Naive thymus-derived CD4-positive, alpha-beta T cell (primary cell): ENCODE results near the gene UVRAG. TPM values are rescaled to one million over a fixed set of nuclear protein-coding genes. Genes with fewer than 3 reads are reported as not detected.

Source experiments
- ATAC-seq: fragments of 150-1000 bp; cut with Tn5 transposase; 2 replicates; pipeline ENCODE4 v1.10.0; 2021; ENCODE audit warnings: mild to moderate bottlenecking, moderate library complexity
- CTCF ChIA-PET: fragments of 350-600 bp; sonication (Branson Sonifier 250); formaldehyde crosslinking; loops from one replicate; lab custom pipeline; 2021; ENCODE audit warnings: antibody characterized with exemption; lab: Charles Lee
- POLR2A ChIA-PET: fragments of 350-600 bp; sonication (Branson Sonifier 250); formaldehyde crosslinking; loops from one replicate; lab custom pipeline; 2021; ENCODE audit warnings: antibody characterized with exemption, inconsistent platforms; lab: Charles Lee
- DNase-seq, 9 donors: peaks; one replicate each; pipeline versions ENCODE4 v3.0.0 to v3.0.0-alpha.2; 2020 to 2022; ENCODE audit warnings: mixed read lengths in 1 of 9
- H3K27ac ChIP-seq: one replicate; pipeline ENCODE4 v1.7.0; 2013; ENCODE audit warnings: mild to moderate bottlenecking, low read depth, low read length, moderate library complexity
- H3K27me3 ChIP-seq, 2 donors: one replicate each; pipeline ENCODE4 v1.7.0; 2013; ENCODE audit warnings: low read length in 2 of 2, mild to moderate bottlenecking in 2 of 2, moderate library complexity in 2 of 2; ENCODE audit not compliant: control insufficient read depth in 2 of 2, insufficient read depth in 2 of 2
- H3K36me3 ChIP-seq, 3 experiments: 1 replicate in 2 of 3; 2 replicates in 1 of 3; pipeline ENCODE4 v1.7.0; 2013; ENCODE audit warnings: low read length in 3 of 3, mild to moderate bottlenecking in 3 of 3, moderate library complexity in 1 of 3; ENCODE audit not compliant: insufficient read depth in 3 of 3, control insufficient read depth in 2 of 3
- H3K4me1 ChIP-seq, 2 donors: one replicate each; pipeline ENCODE4 v1.7.0; 2013; ENCODE audit warnings: low read length in 2 of 2, mild to moderate bottlenecking in 2 of 2, moderate library complexity in 1 of 2; ENCODE audit not compliant: control insufficient read depth in 2 of 2, insufficient read depth in 2 of 2
- H3K4me3 ChIP-seq: 2 replicates; pipeline ENCODE4 v1.7.0; 2013; ENCODE audit warnings: mild to moderate bottlenecking, low read length
- H3K9me3 ChIP-seq, 3 experiments: 1 replicate in 2 of 3; 2 replicates in 1 of 3; pipeline ENCODE4 v1.7.0; 2013; ENCODE audit warnings: low read length in 3 of 3; ENCODE audit not compliant: control insufficient read depth in 2 of 3
- H3K27ac Mint-ChIP-seq, 9 donors: one replicate each; pipeline ENCODE4 v1.8.0; 2020 to 2022; ENCODE audit warnings: mixed read lengths in 9 of 9, mild to moderate bottlenecking in 8 of 9, moderate library complexity in 5 of 9, inconsistent platforms in 2 of 9
- H3K27me3 Mint-ChIP-seq, 5 donors: one replicate each; pipeline ENCODE4 v1.8.0; 2021 to 2022; ENCODE audit warnings: mixed read lengths in 5 of 5, mild to moderate bottlenecking in 1 of 5
- H3K36me3 Mint-ChIP-seq, 5 donors: one replicate each; pipeline ENCODE4 v1.8.0; 2020 to 2022; ENCODE audit warnings: mixed read lengths in 5 of 5, mild to moderate bottlenecking in 3 of 5, inconsistent platforms in 1 of 5
- H3K4me1 Mint-ChIP-seq, 7 donors: one replicate each; pipeline ENCODE4 v1.8.0; 2020 to 2022; ENCODE audit warnings: mixed read lengths in 7 of 7, mild to moderate bottlenecking in 3 of 7, inconsistent platforms in 1 of 7
- H3K4me3 Mint-ChIP-seq, 10 donors: one replicate each; pipeline ENCODE4 v1.8.0; 2020 to 2022; ENCODE audit warnings: mild to moderate bottlenecking in 10 of 10, mixed read lengths in 10 of 10, moderate library complexity in 6 of 10, inconsistent platforms in 2 of 10
- H3K9me3 Mint-ChIP-seq, 11 donors: one replicate each; pipeline ENCODE4 v1.8.0; 2020 to 2022; ENCODE audit warnings: mixed read lengths in 11 of 11, mild to moderate bottlenecking in 4 of 11, inconsistent platforms in 1 of 11, moderate library complexity in 1 of 11
- intact Hi-C, 2 donors: fragments of 100-400 bp; cut with micrococcal nuclease; formaldehyde crosslinking; loops; one replicate each; pipeline ENCODE4 v1.15.1; 2023
- polyA plus RNA-seq, 2 donors: library from polyadenylated mRNA; unstranded; fragments of 300-500 nt; fragmentation: Illumina TruSeq; gene quantifications; one replicate each; pipeline ENCODE4 v1.2.3, GENCODE V29; 2021
- total RNA-seq, 6 experiments: library from RNA in 5 of 6; stranded (reverse) in 5 of 6; gene quantifications; 1 replicate in 5 of 6; 2 replicates in 1 of 6; pipeline ENCODE4 v1.2.3 and lab custom pipeline; 2021 to 2026

Gene UVRAG
- total and polyA plus RNA-seq, 7 experiments from 2014 or later: 12.3 to 46.1 (median 24.6) TPM

DNA sequence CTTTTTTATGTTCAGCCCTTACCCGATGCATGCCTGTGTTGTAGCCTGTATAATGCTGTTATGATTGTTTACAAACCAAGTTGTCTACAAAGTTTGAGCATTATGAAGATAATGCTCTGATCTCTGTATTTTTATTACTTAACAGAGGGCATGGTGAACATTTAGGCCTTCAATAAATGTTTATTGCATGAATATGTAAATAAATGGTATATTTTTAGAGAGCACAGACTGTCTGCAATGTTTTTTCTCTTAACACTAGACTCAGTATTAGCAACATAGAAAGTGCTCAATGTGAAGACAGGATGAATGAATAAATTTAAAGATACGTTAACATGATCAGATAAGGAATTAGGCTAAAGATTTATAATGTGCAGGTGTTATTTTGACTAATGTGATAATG, 130.9 kb downstream of the UVRAG start:
- intact Hi-C loops: no loop called here
- H3K27me3 Mint-ChIP-seq: no peaks in the 10 kb centered on the region
- no peaks in the 10 kb centered on the region for H3K4me1 ChIP-seq
- no peaks in the 10 kb centered on the region for H3K9me3 Mint-ChIP-seq
- peaks cover 0 to 41% (median 29%) of the 10 kb centered on the region in 7 donors for H3K4me1 Mint-ChIP-seq
- peaks cover 0 to under 1% (median 0%) of the 10 kb centered on the region in 5 donors for H3K36me3 Mint-ChIP-seq
- H3K4me3 ChIP-seq: no peak overlapping the region
- ATAC-seq (no peak), DNase-seq (no peak)
- no peak overlapping the region for H3K4me3 Mint-ChIP-seq
- ChIA-PET CTCF (no interaction called here), POLR2A (no interaction called here)
- no peaks in the 10 kb centered on the region for H3K9me3 ChIP-seq
- no peak overlapping the region for H3K27ac ChIP-seq
- H3K27ac Mint-ChIP-seq: peak overlapping the region in 2 of 9 donors; percentile 24 to 60
- no peaks in the 10 kb centered on the region for H3K36me3 ChIP-seq
- no peaks in the 10 kb centered on the region for H3K27me3 ChIP-seq

DNA sequence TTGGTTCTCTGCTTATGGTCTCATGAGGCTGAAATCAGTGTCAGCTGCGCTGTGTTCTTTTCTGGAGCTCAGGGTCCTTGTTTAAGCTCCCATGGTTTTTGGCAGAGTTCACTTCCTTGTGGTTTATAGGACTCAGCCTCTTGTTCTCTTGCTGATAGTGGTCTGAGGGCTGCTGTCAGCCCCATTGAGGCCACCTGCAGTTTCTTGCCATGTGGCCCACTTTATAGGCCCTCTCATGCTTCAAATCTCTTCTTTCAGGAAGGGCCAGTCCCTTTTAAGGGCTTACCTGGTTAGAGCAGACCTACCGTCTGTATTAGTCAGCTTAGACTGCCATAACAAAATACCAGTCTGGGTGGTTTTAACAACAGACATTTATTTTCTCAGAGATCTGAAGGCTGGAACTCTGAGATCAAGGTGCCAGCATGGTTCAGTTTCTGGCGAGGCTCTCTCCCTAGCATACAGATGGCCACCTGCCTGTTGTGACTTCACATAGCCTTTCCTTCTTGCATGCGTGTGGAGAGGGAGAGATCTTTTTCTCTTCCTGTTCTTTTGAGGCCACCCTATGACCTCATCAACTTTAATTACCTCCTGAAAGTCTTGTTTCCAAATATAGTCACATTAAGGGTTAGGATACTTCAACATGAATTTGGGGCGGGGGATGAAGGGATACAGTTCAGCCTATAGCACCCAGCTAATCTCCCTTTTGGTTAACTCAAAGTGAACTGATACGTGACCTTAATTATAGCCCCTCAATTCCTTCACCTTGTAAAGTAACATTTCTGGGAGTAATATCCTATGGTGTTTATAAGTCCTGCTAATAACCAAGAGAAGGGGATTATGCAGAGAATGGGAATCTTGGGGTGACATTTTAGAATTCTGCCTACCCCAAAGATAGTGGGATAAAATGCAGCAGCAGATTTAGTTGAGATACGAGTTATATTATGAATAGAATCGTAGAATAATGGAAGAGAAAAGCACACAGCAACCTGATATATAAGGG, 131.8 kb downstream of the UVRAG start:
- H3K4me1 ChIP-seq: no peaks in the 10 kb centered on the region
- Mint-ChIP-seq H3K9me3 (no peaks in the 10 kb centered on the region), H3K4me3 (no peak overlapping the region), H3K36me3 (peaks cover 0 to 3% (median 0%) of the 10 kb centered on the region in 5 donors), H3K27me3 (no peaks in the 10 kb centered on the region), H3K4me1 (peaks cover 0 to 41% (median 29%) of the 10 kb centered on the region in 7 donors), H3K27ac (no peak overlapping the region)
- H3K9me3 ChIP-seq: no peaks in the 10 kb centered on the region
- H3K4me3 ChIP-seq: no peak overlapping the region
- H3K36me3 ChIP-seq: no peaks in the 10 kb centered on the region
- CTCF ChIA-PET: no interaction called here
- POLR2A ChIA-PET: no interaction called here
- intact Hi-C loops: no loop called here
- H3K27ac ChIP-seq: no peak overlapping the region
- no peak for DNase-seq
- ATAC-seq: no peak
- H3K27me3 ChIP-seq: no peaks in the 10 kb centered on the region

DNA sequence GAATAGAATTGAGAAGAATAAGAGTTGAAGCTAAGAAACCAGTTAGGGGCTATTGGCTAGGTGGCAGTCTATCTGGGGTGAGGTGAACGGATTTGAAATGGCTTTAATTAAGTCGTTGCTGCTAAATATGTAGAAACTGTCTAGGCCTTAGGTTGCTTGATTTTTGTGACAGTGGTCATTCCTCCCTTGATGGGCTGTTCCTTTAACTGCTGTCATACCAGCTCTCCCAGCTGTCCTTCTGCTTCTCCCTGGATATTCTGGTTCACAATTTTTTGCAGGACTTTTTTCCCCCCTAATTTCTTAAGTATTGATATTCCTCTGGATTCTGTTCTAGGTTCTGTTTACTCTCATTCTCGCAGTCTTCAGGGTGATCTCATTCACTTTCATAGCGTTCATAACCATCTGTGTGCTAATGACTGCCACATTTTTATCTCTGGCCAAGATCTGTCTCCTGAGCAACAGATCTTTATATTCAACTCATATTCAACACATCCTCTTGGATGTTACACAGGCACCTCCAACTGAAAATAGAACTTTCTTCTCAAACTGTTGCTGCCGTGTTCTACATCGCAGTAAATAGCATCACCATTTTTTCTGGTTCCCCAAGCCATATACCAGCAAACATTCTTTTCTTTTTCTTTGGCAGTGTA, 134.1 kb downstream of the UVRAG start:
- POLR2A ChIA-PET: no interaction called here
- no peak for DNase-seq
- peaks cover 0 to 10% (median 3%) of the 10 kb centered on the region in 5 donors for H3K36me3 Mint-ChIP-seq
- CTCF ChIA-PET: no interaction called here
- ATAC-seq: no peak
- Histone ChIP-seq H3K4me1 (no peaks in the 10 kb centered on the region), H3K27me3 (no peaks in the 10 kb centered on the region), H3K27ac (no peak overlapping the region), H3K36me3 (no peaks in the 10 kb centered on the region), H3K4me3 (no peak overlapping the region), H3K9me3 (no peaks in the 10 kb centered on the region)
- no peaks in the 10 kb centered on the region for H3K27me3 Mint-ChIP-seq
- H3K4me1 Mint-ChIP-seq: peaks cover 0 to 42% (median 27%) of the 10 kb centered on the region in 7 donors
- intact Hi-C loops: no loop called here
- H3K27ac Mint-ChIP-seq: no peak overlapping the region
- no peaks in the 10 kb centered on the region for H3K9me3 Mint-ChIP-seq
- H3K4me3 Mint-ChIP-seq: no peak overlapping the region

DNA sequence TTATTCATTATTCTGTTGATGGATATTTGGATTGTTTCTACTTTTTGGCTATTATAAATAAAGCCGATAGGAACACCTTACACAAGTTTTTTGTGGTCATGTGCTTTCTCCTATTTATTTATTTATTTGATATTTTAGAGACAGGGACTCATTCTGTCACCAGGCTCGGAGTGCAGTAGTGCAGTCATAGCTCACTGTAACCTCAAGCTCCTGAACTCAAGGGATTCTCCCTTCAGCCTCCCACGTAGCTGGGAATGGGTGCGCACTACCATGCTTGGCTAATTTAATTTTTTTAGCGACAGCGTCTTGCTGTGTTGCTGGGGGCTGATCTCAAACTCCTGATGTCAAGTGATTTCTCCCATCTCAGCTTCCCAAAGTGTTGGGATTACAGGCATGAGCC, 135.1 kb downstream of the UVRAG start:
- Histone ChIP-seq H3K27me3 (no peaks in the 10 kb centered on the region), H3K4me3 (no peak overlapping the region), H3K4me1 (no peaks in the 10 kb centered on the region), H3K9me3 (no peaks in the 10 kb centered on the region), H3K36me3 (no peaks in the 10 kb centered on the region), H3K27ac (no peak overlapping the region)
- H3K4me1 Mint-ChIP-seq: peaks cover 0 to 32% (median 21%) of the 10 kb centered on the region in 7 donors
- H3K27me3 Mint-ChIP-seq: no peaks in the 10 kb centered on the region
- peaks cover 0 to 17% (median 3%) of the 10 kb centered on the region in 5 donors for H3K36me3 Mint-ChIP-seq
- intact Hi-C loops: no loop called here
- H3K27ac Mint-ChIP-seq: no peak overlapping the region
- DNase-seq (no peak), ATAC-seq (no peak)
- POLR2A ChIA-PET: no interaction called here
- CTCF ChIA-PET: interaction anchor here (0.7 kb wide), 1 partner anchor 20 kb away, joined by 3 read pairs; no protein-coding TSS in a partner anchor
- no peaks in the 10 kb centered on the region for H3K9me3 Mint-ChIP-seq
- H3K4me3 Mint-ChIP-seq: no peak overlapping the region

DNA sequence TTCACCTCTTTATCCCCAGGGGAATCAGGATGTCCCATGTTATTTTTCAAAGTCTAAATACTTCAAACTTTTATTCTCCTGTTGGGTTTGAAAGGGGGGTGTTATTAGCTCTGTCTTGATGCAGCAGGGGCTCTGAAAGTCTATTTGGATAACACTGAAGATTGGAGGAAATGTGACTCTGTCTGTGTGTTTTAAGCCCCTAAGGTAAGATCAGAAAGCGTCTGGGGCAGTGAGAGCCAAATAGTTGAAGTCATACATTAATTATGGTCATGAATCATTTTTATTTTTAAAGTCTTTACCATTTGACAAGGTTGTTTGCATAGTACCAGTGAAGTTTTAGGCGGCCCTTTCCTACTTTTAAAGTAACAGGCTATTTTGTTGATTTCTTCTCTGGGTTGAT, 139.0 kb downstream of the UVRAG start:
- no peak overlapping the region for H3K4me3 Mint-ChIP-seq
- ChIA-PET POLR2A (no interaction called here), CTCF (no interaction called here)
- H3K27ac Mint-ChIP-seq: no peak overlapping the region
- no peaks in the 10 kb centered on the region for H3K9me3 Mint-ChIP-seq
- intact Hi-C loops: no loop called here
- ATAC-seq: no peak
- H3K36me3 Mint-ChIP-seq: peaks cover 0 to 17% (median 5%) of the 10 kb centered on the region in 5 donors
- DNase-seq: no peak
- no peak overlapping the region for H3K4me3 ChIP-seq
- H3K4me1 ChIP-seq: no peaks in the 10 kb centered on the region
- no peaks in the 10 kb centered on the region for H3K27me3 Mint-ChIP-seq
- no peak overlapping the region for H3K27ac ChIP-seq
- H3K27me3 ChIP-seq: no peaks in the 10 kb centered on the region
- no peaks in the 10 kb centered on the region for H3K36me3 ChIP-seq
- peaks cover 0 to 19% (median 11%) of the 10 kb centered on the region in 7 donors for H3K4me1 Mint-ChIP-seq
- H3K9me3 ChIP-seq: no peaks in the 10 kb centered on the region

DNA sequence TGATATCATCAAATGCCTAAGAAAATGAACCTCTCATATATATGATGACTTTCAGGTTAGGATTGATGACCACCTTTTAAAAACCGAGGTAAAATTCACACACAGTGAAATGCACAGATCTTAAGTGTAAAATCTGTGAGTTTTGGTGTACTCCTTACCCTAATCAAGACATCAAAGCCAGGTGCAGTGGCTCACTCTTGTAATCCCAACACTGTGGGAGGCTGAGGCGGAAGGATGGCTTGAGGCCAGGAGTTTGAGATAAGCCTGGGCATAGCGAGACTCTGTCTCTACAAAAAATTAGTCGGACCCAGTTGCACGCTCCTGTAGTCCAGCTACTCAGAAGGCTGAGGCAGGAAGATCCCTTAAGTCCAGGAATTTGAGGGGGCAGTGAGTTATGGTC, 140.4 kb downstream of the UVRAG start:
- DNase-seq: no peak
- H3K4me3 ChIP-seq: no peak overlapping the region
- Mint-ChIP-seq H3K9me3 (no peaks in the 10 kb centered on the region), H3K27ac (no peak overlapping the region), H3K36me3 (peaks cover 0 to 23% (median 10%) of the 10 kb centered on the region in 5 donors), H3K27me3 (no peaks in the 10 kb centered on the region), H3K4me1 (peaks cover 2 to 26% (median 11%) of the 10 kb centered on the region in 7 donors), H3K4me3 (no peak overlapping the region)
- ATAC-seq: no peak
- no peak overlapping the region for H3K27ac ChIP-seq
- no peaks in the 10 kb centered on the region for H3K9me3 ChIP-seq
- intact Hi-C loops: no loop called here
- no peaks in the 10 kb centered on the region for H3K36me3 ChIP-seq
- CTCF ChIA-PET: interaction anchor here (0.6 kb wide), 1 partner anchor 39 kb away, joined by 4 read pairs; no protein-coding TSS in a partner anchor
- POLR2A ChIA-PET: no interaction called here
- H3K27me3 ChIP-seq: no peaks in the 10 kb centered on the region
- no peaks in the 10 kb centered on the region for H3K4me1 ChIP-seq
